Activated CD8-positive, alpha-beta memory T cell treated with anti-CD3 and anti-CD28 coated beads for 48 hours (primary cell): ENCODE results near the gene IGSF21.

Source experiments
- DNase-seq, 3 experiments: peaks; one replicate each; pipeline ENCODE4 v3.0.0-alpha.2; 2020; ENCODE audit warnings: low read depth in 2 of 3, low spot score in 2 of 3

The IGSF21 gene

DNA sequence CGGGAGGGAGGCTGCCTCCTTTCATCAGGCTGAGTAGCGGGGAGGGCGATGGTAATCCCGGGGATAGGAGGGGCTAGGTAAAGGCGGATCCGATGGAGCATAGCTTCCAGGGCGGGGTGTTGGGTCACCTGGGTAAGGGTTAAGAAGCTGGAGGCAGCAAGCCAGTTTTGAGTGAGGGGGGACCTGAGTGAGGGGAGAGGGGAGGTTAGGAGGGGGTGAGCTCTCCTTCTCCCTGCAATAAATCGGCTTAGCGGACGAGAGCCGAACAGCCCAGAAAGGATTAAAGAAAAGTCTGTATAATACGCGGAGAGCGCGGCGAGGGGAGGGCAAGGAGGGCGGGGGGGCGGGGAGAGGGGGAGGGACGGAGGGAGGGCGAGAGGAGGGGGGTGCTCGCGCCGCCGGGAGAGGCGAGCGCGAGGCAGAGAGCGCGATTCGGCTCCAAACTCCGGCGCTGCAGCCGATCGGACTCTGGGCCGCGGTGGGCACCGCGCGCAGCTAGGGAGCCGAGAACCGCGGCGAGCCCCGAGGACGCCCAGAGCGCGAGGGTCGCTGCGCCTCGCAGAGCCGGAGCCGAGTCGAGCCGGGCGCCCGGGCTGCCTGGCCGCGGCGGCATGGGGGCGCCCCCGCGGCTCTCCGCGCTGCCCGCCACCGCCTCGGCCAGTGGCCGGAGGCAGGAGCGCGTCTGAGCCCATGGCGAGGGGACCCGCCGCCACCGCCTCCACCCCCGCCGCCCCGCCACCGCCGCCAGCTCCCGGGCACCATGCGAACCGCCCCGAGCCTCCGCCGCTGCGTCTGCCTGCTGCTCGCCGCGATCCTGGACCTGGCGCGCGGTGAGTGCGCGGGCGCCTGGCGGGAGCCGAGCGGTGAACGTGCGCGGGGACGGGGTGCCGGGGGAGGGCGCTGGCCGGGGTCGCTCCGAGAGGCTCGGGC lies at the start of gene IGSF21:
TSS of gene IGSF21 (plus strand) at position 430 of the 930 bp plus-strand sequence. CDS start at position 761, 331 bp downstream.
- no peak for DNase-seq

DNA sequence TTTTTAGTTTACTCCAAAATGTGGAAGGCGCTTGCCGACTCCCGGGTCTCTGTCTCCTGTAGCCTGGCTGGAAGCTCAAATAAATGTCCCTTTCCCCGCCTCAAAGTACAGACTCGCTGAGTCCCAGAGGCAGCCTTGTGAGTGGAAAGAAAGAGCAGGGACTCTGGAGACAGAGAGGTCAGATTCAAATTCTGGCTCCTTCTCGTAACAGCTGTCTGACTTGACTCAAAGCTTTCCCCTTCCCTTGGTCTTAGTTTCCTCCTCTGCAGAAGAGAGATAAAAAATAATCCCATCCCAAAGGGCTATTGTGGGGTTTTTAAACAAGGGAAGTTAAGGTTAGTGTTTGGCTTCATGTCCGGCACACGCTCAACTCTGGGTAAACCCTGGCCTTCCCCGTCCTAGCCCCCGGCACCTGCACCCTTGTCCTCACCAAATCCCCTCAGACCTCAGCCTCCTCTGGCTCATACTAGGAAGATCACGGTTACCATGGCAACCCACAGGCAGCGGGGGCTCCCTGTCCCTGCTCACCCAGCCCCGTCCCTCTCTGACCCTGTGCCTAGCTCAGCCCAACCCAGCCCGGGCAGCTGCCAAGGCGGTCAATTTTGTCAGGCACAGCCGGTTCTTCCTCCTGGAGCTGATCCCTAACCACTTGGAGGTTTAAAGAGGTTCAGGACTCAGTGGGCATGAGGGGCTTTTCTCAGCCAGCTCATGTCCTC lies 49.2 kb upstream of the IGSF21 start:
- DNase-seq, result no peak

DNA sequence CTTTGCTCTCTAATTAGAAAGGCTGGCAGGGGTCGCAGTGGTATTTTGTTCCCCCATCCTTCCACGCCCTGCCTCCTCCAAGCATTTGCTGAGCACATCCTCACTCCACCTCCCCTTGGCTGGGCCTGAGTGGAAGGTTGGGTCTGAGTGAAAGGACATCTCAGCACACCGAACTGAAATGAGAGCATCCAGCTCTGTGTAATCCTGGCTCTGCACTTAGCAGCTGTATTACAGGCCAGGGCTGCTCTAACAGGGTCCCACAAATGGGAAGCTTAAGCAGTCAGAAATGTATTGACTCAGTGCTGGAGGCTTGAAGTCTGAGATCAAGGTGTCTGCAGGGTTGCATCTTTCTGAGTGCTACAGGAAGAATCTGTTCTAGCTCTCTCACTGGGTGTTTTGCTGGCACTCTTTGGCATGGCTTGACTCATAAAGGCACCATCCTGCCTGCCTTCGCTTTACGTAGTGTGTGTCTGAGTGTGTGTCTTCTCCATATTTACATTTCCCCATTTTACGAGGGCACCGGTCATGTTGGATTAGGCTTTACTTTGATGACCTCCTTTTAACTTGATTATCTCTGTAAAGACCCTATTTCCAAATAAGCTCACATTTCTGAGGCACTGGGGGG lies 48.5 kb upstream of the IGSF21 start:
- no peak for DNase-seq

DNA sequence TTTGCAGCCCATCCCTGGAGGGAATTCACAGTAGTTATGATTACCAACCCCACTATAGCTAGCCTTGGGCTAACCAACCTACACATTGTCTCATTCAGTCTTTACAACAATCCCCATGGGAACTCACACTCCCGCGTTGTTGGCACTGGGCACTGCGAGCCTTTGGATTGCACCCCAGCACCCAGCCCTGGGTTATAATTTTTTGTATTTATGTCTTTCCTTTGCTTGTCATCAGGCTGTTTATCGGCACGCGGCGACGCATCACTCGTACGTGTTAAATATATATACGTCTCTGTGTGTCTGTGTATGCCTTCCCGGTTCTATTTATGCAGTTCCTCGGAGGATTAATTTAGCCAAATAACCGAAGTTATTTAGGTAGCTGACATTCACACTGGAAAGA lies 47.2 kb upstream of the IGSF21 start:
- DNase-seq, result no peak

DNA sequence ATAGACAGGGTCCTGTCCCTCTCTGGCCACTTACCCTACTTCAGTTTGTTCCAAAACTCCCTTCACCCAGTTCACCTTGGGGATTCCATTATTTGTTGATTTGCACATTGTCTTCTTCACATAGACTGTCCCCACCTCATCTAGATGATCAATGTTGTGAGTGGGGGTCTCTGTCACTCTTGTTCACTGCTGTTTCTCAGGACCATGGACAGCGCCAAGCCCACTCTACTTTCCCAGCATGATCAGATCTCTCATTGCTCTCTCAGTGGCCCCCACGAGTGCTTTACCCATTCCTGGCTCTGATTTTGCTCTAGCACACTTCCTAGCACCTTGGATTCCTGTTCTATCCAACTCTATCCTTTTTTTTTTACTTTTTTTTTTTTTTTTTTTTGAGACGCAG lies 45.4 kb upstream of the IGSF21 start:
- no peak for DNase-seq

DNA sequence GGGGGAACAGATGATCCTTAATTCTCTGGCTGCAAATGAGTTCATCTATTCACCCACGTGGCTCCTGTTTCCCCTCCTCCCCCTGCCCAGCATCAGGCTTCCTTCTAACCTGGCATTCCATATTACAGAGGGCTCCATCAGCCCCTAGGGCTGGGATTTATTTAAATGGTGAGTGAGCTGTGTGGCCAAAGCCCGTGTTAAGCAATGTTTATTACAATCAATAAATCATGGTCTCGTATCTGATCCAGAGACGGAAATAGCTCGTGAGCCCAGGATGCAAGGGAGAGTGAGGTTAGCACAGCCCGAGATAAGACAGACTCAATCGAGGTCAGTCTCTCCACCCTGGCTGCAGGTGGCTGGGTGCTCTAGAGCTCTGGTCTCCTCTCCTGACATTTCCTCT lies 43.1 kb upstream of the IGSF21 start:
- no peak for DNase-seq

DNA sequence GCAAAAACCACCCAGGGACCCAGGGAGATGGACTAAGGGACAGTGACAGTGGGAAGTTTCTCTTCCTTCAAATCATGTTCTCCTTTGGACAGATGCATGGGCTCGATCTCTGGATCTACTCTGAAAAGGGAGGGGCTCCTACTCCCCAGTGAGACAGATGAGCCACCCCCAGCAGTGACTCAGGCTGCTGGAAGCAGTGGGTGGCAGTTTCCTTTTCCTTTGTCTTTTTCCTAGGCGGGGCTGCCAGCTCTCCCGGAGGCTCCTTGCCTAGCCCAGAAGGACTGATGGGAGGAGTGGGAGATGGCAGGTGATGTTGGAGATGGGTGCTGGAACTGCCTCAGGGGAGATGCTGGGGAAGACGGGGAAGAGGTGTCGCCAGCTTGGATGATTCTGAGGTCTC lies 41.0 kb upstream of the IGSF21 start:
- DNase-seq, result no peak

DNA sequence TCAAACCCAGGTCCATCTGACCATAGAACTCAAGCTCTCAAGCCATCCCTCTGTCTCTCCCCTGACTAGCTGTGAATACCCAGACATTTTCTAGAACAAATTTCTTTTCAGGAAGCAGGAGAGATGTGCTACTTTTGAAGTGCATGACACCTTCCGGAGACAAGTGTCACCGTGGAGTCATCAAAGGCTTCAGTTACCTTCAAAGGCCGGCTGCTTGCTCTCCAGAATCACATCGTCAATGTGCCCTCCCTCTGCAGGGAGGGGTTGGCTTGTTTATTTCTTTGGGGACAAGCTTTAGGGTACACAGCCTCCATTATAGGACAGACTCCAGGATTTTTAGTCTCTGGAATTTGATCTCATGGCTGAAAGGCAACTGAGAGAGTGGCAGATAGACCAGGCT lies 37.7 kb upstream of the IGSF21 start:
- no peak for DNase-seq

DNA sequence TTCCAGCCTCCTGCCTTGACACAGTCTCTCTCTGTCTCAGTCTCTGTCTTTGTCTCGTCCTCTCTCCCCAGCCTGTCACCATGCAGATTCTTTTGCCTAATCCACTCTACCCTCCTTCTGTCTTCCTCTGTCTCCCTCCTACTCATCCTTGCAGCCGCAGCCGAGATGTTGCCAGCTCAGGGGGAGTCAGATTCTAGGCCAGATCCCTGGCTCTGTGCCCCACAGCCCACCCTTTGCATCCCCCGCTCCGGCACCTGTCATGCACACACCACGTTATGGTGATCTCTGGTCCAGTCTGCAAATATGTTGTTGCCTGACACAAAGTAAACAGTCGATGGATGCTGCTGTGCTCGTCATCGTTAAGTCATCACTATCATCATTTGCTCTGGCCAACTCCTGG lies 35.5 kb upstream of the IGSF21 start:
- DNase-seq, result no peak

DNA sequence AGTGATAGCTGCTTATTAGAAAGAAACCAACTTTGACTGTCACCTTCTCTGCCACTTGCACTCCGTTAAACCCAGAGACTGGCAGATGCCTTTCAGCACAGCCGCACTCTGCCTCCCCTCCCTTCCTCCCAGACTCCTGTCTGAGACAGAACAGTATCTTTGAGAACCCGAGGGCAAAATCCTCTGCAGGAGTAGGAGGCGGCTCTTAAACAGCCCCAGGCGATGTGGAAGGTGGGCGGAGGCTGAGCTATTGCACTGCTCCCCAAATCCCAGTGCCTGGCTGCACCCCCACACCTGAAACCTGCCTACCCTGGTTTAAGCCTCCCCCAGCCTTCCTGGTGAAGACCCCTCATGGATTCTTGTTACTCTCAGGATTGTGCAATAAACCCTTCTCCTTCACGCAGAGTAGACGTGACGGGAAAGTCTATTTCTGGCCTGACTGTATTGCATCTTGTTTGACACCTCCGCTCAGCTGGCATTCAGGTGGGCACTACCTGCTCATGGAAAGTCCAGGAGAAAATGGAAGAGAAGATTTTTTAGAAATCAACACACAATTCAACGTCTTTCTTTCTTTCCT lies 34.4 kb upstream of the IGSF21 start:
- DNase-seq, result no peak

DNA sequence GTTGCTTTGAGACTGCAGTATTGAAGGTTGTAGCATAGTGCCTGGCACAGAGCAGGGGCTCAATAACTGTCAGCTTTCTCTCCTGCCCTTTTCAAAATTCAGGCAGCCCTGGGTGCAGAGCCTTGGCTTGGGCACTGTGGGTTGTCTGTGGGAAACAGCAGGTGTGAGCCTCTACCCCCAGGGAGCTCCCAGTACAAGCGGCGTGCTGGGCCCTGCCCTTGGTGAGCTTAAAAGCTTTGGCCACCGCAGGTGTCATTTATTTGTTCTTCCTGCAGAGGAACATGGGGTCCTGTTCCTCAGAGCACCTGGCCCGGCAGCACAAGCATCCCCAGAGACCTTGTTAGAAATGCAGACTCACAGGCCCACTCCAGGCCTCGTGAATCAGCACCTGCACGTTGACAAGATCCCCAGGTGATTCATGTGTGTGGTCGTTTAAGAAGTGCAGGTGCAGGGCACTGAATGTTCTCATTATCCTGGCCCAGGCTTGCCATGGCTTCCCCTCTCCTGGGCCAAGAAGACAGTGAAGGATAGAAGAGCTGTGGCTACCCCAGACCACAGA lies 29.9 kb upstream of the IGSF21 start:
- no peak for DNase-seq

DNA sequence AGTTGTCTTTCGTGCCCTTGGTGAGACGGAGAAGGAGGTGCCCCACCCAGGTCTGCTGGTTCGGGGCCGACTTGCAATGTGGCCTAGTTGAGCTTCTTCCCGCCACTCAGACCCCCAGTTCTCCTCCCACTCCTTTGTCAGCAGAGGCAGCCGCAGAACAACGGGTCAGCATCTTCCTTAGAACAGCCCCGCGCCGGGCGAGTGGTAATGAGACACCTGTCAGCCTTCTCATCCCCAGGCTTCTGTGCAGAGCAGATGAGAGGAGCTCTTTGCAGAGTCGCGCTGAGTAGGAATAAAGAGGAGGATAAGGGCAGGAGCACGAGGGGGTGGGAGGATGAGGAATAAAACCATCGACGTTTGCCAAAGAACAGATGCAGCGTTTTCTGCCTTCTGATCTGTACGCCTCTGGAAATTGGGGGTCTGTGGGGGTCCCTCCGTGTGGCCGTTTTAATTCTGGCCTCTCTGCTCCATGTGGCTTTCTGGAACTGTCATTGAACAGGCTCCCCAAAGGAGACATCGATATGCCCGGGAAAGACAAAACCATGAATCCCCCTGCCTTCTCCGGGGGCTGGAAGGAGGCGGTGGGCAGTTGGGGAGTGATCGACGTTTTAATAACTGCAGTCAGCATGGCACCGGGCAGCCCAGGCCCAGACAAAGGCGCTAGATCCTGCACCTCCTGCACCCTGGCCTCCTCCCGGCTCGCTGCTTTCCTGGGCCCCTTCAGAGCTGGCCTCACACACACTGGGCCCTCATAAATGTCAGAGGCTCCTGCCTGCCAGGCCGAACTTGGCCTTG lies 27.5 kb upstream of the IGSF21 start:
- DNase-seq, result no peak

DNA sequence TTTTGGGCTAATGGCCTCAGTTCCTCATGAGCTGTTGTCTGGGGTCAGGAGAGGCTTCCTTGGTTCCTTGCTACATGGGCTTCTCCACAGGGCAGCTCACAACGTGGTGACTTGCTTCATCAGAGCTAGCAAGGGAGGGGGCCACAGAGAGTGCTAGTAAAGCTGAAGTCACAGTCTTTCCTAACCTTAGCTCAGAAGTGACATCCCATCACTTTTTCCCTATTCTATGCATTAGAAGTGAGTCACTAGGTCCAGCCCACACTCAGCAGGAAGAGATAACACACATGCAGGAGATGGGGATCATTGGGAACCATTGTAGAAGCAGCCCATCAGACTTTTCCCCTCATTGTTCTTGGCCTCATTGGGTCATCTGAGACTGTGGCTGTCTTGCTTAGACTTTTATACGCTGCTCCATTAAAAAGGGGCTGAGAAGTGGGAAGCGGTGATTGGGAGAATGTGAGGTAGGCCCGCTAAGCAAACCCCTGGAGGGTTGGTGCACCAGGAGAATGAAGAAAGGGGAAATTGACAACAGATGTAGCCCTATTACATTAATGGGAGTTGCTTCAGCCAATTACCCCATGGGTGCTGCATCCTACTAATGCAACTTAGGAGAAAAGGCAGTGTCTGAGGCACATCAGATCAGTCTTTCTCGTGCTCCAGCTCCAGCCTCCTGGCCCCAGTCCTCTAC lies 22.1 kb upstream of the IGSF21 start:
- no peak for DNase-seq

DNA sequence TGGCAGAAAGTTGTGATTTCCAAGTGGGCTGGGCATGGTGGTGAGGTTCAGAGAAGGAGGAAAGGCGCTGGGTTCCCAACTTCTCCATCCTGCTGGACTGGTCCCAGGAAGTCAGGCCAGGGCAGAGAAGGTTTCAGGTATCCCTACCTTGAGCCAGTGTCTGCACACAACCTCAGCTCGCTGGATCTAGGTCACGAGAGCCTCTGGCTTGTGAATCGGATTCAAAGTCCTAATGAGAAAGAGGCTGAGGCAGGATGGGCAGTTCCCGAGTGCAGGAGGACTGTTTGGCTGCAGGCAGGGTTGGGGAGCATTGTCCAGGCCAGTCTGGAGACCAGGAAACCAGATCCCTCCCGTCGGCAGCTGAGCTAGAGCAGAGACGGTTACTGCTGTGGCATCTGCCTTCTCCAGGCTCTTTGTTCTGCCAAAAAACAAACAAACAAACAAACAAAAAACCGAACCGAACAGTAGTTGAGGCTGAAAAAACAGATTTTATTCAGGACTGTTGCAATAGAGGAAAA lies 19.5 kb upstream of the IGSF21 start:
- no peak for DNase-seq

DNA sequence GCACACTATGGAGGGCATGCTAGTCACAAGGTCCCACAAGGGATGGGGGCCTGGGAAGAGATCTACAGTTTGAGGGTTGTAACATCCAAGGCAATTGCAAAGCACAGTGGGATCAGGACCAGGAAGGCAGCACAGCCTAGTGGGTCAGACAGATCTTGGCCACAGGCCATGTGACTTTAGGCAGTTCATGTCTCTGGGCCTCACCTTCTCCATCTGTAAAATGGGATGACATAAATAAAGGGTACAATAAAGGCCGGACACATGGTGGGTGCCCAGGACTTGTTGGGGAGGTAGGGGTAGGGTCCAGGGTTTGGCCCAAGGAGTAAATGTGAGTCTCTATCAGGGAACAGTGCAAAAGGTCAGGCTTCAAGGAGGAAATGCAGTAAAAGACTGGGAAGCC lies 18.1 kb upstream of the IGSF21 start:
- no peak for DNase-seq

DNA sequence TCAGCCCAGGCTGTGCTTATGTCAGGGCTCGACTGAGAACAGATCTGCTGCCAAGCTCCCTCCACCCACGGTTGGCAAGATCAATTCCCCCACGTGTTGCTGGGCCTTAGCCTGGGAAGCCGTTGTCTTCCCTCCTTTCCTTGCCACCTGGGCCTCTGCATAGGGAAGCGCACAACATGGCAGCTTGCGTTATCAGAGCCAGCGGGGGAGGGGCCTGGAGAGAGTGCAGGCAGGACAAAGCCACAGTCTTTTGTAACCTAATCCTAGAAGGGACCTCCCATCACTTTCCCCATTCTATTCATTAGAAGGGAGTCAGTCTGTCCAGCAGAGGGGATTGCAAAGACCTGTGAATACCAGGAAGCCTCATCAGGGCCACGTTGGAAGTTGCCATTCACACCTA lies 17.0 kb upstream of the IGSF21 start:
- no peak for DNase-seq

DNA sequence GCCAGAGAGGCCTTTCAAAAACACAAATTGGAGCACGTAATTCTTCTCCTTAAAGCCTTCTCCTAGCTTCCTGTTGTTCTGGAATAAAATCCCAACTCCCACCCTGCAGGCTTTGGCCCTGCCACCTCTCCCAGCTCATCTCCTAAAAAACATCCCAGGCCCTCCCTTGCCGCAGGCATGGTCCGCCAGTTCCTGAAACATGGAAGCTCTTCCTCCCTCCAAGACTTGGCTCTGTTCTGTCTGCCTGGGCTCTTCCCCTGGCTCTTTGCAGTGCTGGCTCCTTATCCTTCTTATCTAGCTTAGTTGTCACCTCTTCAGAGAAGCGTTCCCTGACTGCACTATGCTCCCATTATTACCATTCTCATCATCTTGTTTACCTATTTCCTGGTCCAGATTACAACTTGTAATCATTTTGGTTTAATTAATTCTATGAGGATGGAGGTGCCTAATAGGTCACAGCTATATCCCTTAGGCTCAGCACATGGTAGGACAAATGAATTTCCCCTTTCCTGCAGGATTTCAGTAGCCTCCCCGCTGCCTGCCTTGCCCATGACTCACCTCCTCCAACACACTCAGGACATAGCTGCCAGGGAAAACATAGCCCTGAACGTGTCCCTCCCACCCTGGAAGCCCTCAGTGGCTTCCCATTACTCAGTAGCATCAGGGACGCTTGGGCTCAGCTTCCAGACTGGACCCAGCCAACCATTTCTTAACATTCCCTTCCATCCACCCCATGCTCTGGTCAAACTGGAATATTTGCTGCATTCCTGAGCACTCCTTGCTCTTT lies 15.7 kb upstream of the IGSF21 start:
- DNase-seq, result no peak

DNA sequence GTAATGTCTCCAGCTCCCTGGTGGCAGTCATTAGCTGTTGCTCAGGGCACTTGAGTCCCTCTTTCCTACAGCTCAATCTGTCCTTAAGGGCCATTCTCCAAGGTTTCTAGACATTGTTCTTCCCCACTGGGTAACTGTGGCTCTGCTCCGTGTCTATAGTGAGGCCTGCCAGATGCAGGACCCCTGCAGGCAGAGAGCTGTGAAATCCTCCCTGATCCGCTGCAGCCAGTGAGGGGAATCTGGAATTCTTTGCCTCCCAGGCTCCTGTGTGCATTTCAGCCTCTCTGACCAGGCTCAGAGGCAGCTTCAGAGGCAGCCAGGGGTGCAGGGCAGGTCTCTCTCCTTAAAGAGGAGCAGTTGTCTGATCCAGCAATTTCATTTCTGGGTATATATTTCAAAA lies 14.4 kb upstream of the IGSF21 start:
- no peak for DNase-seq

DNA sequence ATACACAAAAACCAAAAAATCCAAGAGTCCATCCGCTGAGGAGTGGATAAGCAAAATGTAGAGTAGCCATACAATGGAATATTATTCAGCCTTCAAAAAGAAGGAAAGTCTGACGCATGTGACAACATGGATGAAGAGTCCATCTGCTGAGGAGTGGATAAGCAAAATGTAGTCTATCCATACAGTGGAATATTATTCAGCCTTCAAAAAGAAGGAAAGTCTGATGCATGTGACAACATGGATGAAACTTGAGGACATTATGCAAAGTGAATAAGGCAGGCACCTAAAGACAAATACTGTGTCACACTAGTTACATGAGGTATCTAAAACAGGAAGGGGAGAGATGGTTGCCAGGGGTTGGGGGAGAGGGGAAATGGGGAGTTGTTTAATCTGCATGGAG lies 14.0 kb upstream of the IGSF21 start:
- DNase-seq, result no peak
